ENCODE measurements around the gene YTHDC2. TPM values are rescaled to one million over a fixed set of nuclear protein-coding genes. Genes with fewer than 3 reads are reported as not detected.

YTHDC2 gene
- total RNA-seq, 2 experiments from 2014 or later: 26.8 to 28.2 TPM

DNA sequence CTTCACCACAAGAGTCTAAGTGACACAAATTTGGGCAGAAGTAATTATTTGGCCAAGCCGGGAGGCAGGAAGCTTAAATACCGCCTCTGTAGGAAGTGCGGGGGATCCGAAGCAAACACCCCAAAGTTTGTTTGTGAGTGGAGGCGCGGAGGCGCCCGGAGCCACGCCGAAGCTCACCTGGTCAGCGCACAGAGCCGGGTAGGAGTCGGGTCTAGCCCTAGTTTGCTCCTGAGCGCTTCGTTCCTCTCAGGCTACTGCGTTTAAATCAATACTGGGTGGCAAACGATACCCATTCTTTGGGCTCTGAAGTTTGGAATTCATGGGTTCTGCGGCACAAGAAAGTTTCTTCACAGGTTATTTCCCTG, 26.1 kb upstream of the YTHDC2 start:
- Mint-ChIP-seq H3K27me3 (peaks cover 60% of the 10 kb centered on the region), H3K9me3 (peaks cover 9% of the 10 kb centered on the region), H3K4me1 (ENCODE audit: low read depth) (peaks cover 14% of the 10 kb centered on the region), H3K4me3 (peak overlapping the region; percentile 68), H3K36me3 (ENCODE audit: low read depth) (peaks cover 10% of the 10 kb centered on the region), H3K27ac (no peak overlapping the region)
- no peak for TF ChIP-seq CTCF (IDR thresholded peaks at IDR 0.05)
- ATAC-seq (no peak), DNase-seq (no peak)
- ChIA-PET CTCF (interaction anchor here (1.0 to 2.4 kb wide), 2 partner anchors 26 to 108 kb away, joined by 4 to 8 read pairs; partner anchors contain the start of gene YTHDC2), POLR2A (interaction anchor here (1.2 kb wide), 1 partner anchor 109 kb away, joined by 3 read pairs; no protein-coding TSS in a partner anchor)
- intact Hi-C loops (cut with micrococcal nuclease): no loop called here

- DNase-seq: peak; percentile 37
- Mint-ChIP-seq H3K27ac (no peak within 1 kb of the TSS), H3K27me3 (peaks cover 60% of the 10 kb centered on the region), H3K4me3 (peak within 1 kb of the TSS; percentile 68), H3K9me3 (peaks cover 9% of the 10 kb centered on the region), H3K36me3 (ENCODE audit: low read depth) (peaks cover 10% of the 10 kb centered on the region), H3K4me1 (ENCODE audit: low read depth) (peaks cover 14% of the 10 kb centered on the region)
- ChIA-PET CTCF (interaction anchor here (1.0 to 2.4 kb wide), 2 partner anchors 25 to 108 kb away, joined by 4 to 8 read pairs; partner anchors contain the start of gene YTHDC2), POLR2A (interaction anchor here (1.0 to 1.2 kb wide), 2 partner anchors 110 to 207 kb away, joined by 3 read pairs; no protein-coding TSS in a partner anchor)
- intact Hi-C loops (cut with micrococcal nuclease): no loop called here
- no peak for TF ChIP-seq CTCF (IDR thresholded peaks at IDR 0.05)
- peak; percentile 64 for ATAC-seq
Observed at GRCh38 chr5:113487781-113488644, 25.5 kb upstream of the YTHDC2 start, which contains the start of gene MCC. MCC (minus strand) TSS chr5:113488453.

DNA sequence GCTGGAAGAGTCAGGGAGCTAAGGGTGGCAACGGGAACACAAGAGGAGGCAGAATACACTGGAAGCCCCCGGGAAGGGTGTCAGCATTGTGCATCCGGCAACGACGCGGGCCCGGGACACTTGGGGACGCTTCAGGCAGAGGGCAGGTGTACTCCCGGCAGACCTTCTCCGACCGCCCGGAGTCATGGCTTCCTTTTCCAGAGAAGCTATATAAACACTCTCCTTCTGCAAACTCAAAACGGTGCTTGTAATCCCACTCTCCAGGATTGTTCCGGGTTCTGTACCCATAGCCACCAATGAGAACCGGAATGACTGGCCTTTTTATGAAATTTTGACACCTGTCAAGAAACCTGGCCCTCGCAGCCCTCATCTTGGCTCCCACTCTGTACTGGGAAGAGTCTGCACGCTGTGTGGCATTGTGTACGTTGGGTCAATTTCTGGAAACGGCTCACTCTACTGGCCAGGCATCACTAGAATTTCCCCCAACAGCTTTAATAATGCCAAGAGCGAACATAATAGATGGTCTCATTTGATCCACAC, 24.8 kb upstream of the YTHDC2 start:
- H3K4me3 Mint-ChIP-seq: peak overlapping the region; percentile 68
- peaks cover 9% of the 10 kb centered on the region for H3K9me3 Mint-ChIP-seq
- peak; percentile 9 for ATAC-seq
- H3K27me3 Mint-ChIP-seq: peaks cover 56% of the 10 kb centered on the region
- H3K27ac Mint-ChIP-seq: no peak overlapping the region
- peak; percentile 9 for DNase-seq
- intact Hi-C loops (cut with micrococcal nuclease): no loop called here
- H3K4me1 Mint-ChIP-seq (ENCODE audit: low read depth): peaks cover 14% of the 10 kb centered on the region
- POLR2A ChIA-PET: interaction anchor here (1.0 to 1.2 kb wide), 2 partner anchors 110 to 207 kb away, joined by 3 read pairs; no protein-coding TSS in a partner anchor
- peaks cover 10% of the 10 kb centered on the region for H3K36me3 Mint-ChIP-seq (ENCODE audit: low read depth)
- CTCF ChIA-PET: interaction anchor here (2.4 kb wide), 1 partner anchor 109 kb away, joined by 8 read pairs; no protein-coding TSS in a partner anchor
- TF ChIP-seq CTCF (IDR thresholded peaks at IDR 0.05): no peak

GRCh38 chr5:113489299-113489698, 24.2 kb upstream of the YTHDC2 start:
- Mint-ChIP-seq H3K27ac (no peak overlapping the region), H3K9me3 (peaks cover 9% of the 10 kb centered on the region), H3K36me3 (ENCODE audit: low read depth) (peaks cover 10% of the 10 kb centered on the region), H3K4me1 (ENCODE audit: low read depth) (peaks cover 14% of the 10 kb centered on the region), H3K4me3 (no peak overlapping the region), H3K27me3 (peaks cover 53% of the 10 kb centered on the region)
- POLR2A ChIA-PET: no interaction called here
- CTCF ChIA-PET: interaction anchor here (2.4 kb wide), 1 partner anchor 110 kb away, joined by 8 read pairs; no protein-coding TSS in a partner anchor
- TF ChIP-seq CTCF (IDR thresholded peaks at IDR 0.05): no peak
- intact Hi-C loops (cut with micrococcal nuclease): no loop called here
- DNase-seq: peak; percentile 15
- ATAC-seq: peak; percentile 49

All from activated CD8-positive, alpha-beta T cell treated with anti-CD3 and anti-CD28 coated beads for 36 hours (primary cell).